Hepatocyte (in vitro differentiated cells): ENCODE data around the gene THEMIS2. TPM values are rescaled to one million over a fixed set of nuclear protein-coding genes. Genes with fewer than 3 reads are reported as not detected.

Experiments
- DNase-seq: peaks from one replicate; pipeline ENCODE4 v3.0.0-alpha.2; 2016; ENCODE audit warnings: low spot score
- H2AFZ ChIP-seq: fragments of 200-600 bp; sonication (generic); 2 replicates; pipeline ENCODE4 v1.6.0; 2016; ENCODE audit warnings: antibody characterized with exemption, mild to moderate bottlenecking
- H3K27ac ChIP-seq: fragments of 200-600 bp; sonication (generic); 2 replicates; pipeline ENCODE4 v1.5.1; 2016; ENCODE audit warnings: mild to moderate bottlenecking
- H3K27me3 ChIP-seq: fragments of 200-600 bp; sonication (generic); 2 replicates; pipeline ENCODE4 v1.6.1; 2016
- H3K36me3 ChIP-seq: fragments of 200-600 bp; sonication (generic); replicated peaks from 2 replicates; pipeline ENCODE4 v1.5.1; 2016; ENCODE audit warnings: low read depth; ENCODE audit not compliant: insufficient read depth
- H3K4me1 ChIP-seq: fragments of 200-600 bp; sonication (generic); 2 replicates; pipeline ENCODE4 v1.5.1; 2016; ENCODE audit warnings: mild to moderate bottlenecking, moderate library complexity; ENCODE audit not compliant: insufficient read depth
- H3K4me2 ChIP-seq: fragments of 200-600 bp; sonication (generic); 2 replicates; pipeline ENCODE4 v1.6.0; 2016
- H3K4me3 ChIP-seq: fragments of 200-600 bp; sonication (generic); 2 replicates; pipeline ENCODE4 v1.5.1; 2016; ENCODE audit warnings: mild to moderate bottlenecking
- H3K79me2 ChIP-seq: fragments of 200-600 bp; sonication (generic); 2 replicates; pipeline ENCODE4 v1.6.0; 2017; ENCODE audit warnings: mild to moderate bottlenecking
- H3K9me2 ChIP-seq: fragments of 200-600 bp; sonication (generic); replicated peaks from 2 replicates; pipeline ENCODE4 v1.6.0; 2017; ENCODE audit warnings: mild to moderate bottlenecking; ENCODE audit not compliant: insufficient read depth
- H3K9me3 ChIP-seq: fragments of 200-600 bp; sonication (generic); 2 replicates; pipeline ENCODE4 v1.5.1; 2016; ENCODE audit warnings: low read depth, mild to moderate bottlenecking
- H4K20me1 ChIP-seq: fragments of 200-600 bp; sonication (generic); 2 replicates; pipeline ENCODE4 v1.6.0; 2016; ENCODE audit warnings: mild to moderate bottlenecking; ENCODE audit not compliant: insufficient read depth, poor library complexity, severe bottlenecking
- CTCF ChIP-seq: fragments of 200-600 bp; sonication (generic); IDR thresholded peaks from 2 replicates; pipeline ENCODE4 v1.5.1; 2016; ENCODE audit warnings: antibody characterized with exemption, mild to moderate bottlenecking; ENCODE audit not compliant: poor library complexity
- EZH2 ChIP-seq: fragments of 200-600 bp; sonication (generic); IDR thresholded peaks from 2 replicates; pipeline ENCODE4 v1.6.1; 2016; ENCODE audit warnings: antibody characterized with exemption, mild to moderate bottlenecking, borderline replicate concordance
- EZH2phosphoT487 ChIP-seq: fragments of 200-600 bp; sonication (generic); IDR thresholded peaks from one replicate; pipeline ENCODE4 v1.6.1; 2018; ENCODE audit warnings: antibody characterized with exemption, mild to moderate bottlenecking, low read depth, moderate library complexity; ENCODE audit not compliant: unreplicated experiment, severe bottlenecking
- WGBS: methylation state at CpG from one replicate; pipeline ENCODE4 v1.1.6; 2016; ENCODE audit warnings: low lambda C conversion rate; ENCODE audit errors: missing lambda C conversion rate; 5-methylcytosine and 5-hydroxymethylcytosine counted together
- polyA plus RNA-seq: library from polyadenylated mRNA; unstranded; fragments of >200 nt; fragmentation: Nextera tagmentation; extraction: Ambion mirVana; gene quantifications from 2 replicates; pipeline ENCODE4 v1.2.1, GENCODE V29; 2016
- total RNA-seq: library from RNA; depleted of rRNA; stranded (reverse); fragments of >200 nt; gene quantifications from 2 replicates; pipeline ENCODE4 v1.2.3, GENCODE V29; 2014

The THEMIS2 gene
- total and polyA plus RNA-seq, 2 experiments from 2014 or later = 1.2 TPM; not detected in 1

GRCh38 chr1:27833470-27833869 lies 38.9 kb upstream of the THEMIS2 start:
- no peak overlapping the region for H3K4me2 ChIP-seq
- no peak overlapping the region for H3K27ac ChIP-seq
- no peaks in the 10 kb centered on the region for H3K9me3 ChIP-seq
- WGBS = 88% methylated on average over 3 of the region's 3 CpGs
- DNase-seq = no peak
- no peak overlapping the region for H3K4me3 ChIP-seq
- no peaks in the 10 kb centered on the region for H3K9me2 ChIP-seq
- H3K79me2 ChIP-seq = peaks cover 78% of the 10 kb centered on the region
- no peak overlapping the region for H2AFZ ChIP-seq
- no peaks in the 10 kb centered on the region for H3K36me3 ChIP-seq
- TF ChIP-seq CTCF = no peak
- no peaks in the 10 kb centered on the region for H3K27me3 ChIP-seq
- peaks cover 12% of the 10 kb centered on the region for H3K4me1 ChIP-seq
- H4K20me1 ChIP-seq = peaks cover 6% of the 10 kb centered on the region

GRCh38 chr1:27835046-27835445 lies 37.3 kb upstream of the THEMIS2 start:
- Histone ChIP-seq H3K9me3 (no peaks in the 10 kb centered on the region), H3K79me2 (peaks cover 91% of the 10 kb centered on the region), H3K27ac (no peak overlapping the region), H4K20me1 (peaks cover 6% of the 10 kb centered on the region), H3K4me3 (no peak overlapping the region), H2AFZ (no peak overlapping the region), H3K4me1 (peaks cover 12% of the 10 kb centered on the region), H3K36me3 (no peaks in the 10 kb centered on the region), H3K9me2 (no peaks in the 10 kb centered on the region), H3K4me2 (no peak overlapping the region), H3K27me3 (no peaks in the 10 kb centered on the region)
- TF ChIP-seq EZH2phosphoT487 (no peak), CTCF (no peak), EZH2 (no peak)
- no peak for DNase-seq

- H3K4me1 ChIP-seq = peaks cover 12% of the 10 kb centered on the region
- H3K4me2 ChIP-seq = no peak overlapping the region
- no peaks in the 10 kb centered on the region for H3K9me2 ChIP-seq
- H3K79me2 ChIP-seq = peaks cover 95% of the 10 kb centered on the region
- no peak overlapping the region for H2AFZ ChIP-seq
- TF ChIP-seq EZH2 (no peak), EZH2phosphoT487 (no peak), CTCF (no peak)
- H3K27ac ChIP-seq = no peak overlapping the region
- DNase-seq = no peak
- H4K20me1 ChIP-seq = peaks cover 6% of the 10 kb centered on the region
- H3K27me3 ChIP-seq = no peaks in the 10 kb centered on the region
- no peaks in the 10 kb centered on the region for H3K9me3 ChIP-seq
- WGBS = 95% methylated on average over 1 of the region's 1 CpG
- no peaks in the 10 kb centered on the region for H3K36me3 ChIP-seq
- no peak overlapping the region for H3K4me3 ChIP-seq
These were observed 36.8 kb upstream of the THEMIS2 start for GRCh38 chr1:27835501-27835900.

- Histone ChIP-seq H3K27me3 (no peaks in the 10 kb centered on the region), H3K4me3 (no peak overlapping the region), H3K36me3 (peaks cover 3% of the 10 kb centered on the region), H3K4me1 (no peaks in the 10 kb centered on the region), H2AFZ (no peak overlapping the region), H3K27ac (no peak overlapping the region), H3K79me2 (no peaks in the 10 kb centered on the region), H3K4me2 (no peak overlapping the region), H4K20me1 (no peaks in the 10 kb centered on the region), H3K9me2 (no peaks in the 10 kb centered on the region), H3K9me3 (no peaks in the 10 kb centered on the region)
- DNase-seq = no peak
- TF ChIP-seq CTCF (no peak), EZH2phosphoT487 (no peak), EZH2 (no peak)
- WGBS = 98% methylated on average over 7 of the region's 7 CpGs
These were observed 22.4 kb upstream of the THEMIS2 start for GRCh38 chr1:27849951-27850350.
